Endothelial cell of umbilical vein (primary cell): ENCODE measurements around the gene DPP6. TPM values are rescaled to one million over a fixed set of nuclear protein-coding genes. Genes with fewer than 3 reads are reported as not detected.

ENCODE experiments used
- BruUV-seq: library from RNA; stranded (reverse); fragments of 400-500 nt; replicated peaks from 2 replicates; lab custom pipeline; 2021; lab: Mats Ljungman, UMichigan
- CTCF ChIA-PET: fragments of 300-600, 350-600 bp; sonication (Branson Sonifier 250); formaldehyde crosslinking; loops from one replicate; lab custom pipeline; 2021; ENCODE audit warnings: antibody characterized with exemption, inconsistent platforms; lab: Charles Lee
- POLR2A ChIA-PET: fragments of 300-600, 350-600 bp; sonication (Branson Sonifier 250); formaldehyde crosslinking; loops from one replicate; lab custom pipeline; 2021; ENCODE audit warnings: antibody characterized with exemption, inconsistent platforms; lab: Charles Lee
- DNase-seq: peaks from one replicate; pipeline ENCODE4 v3.0.0-alpha.2; 2011; ENCODE audit warnings: low read depth, low spot score
- FAIRE-seq: peaks from 2 replicates; lab custom pipeline; 2011; peaks lifted over from hg19 to GRCh38; lab: Jason Lieb, UNC
- H2AFZ ChIP-seq: 2 replicates; pipeline ENCODE4 v1.6.0; 2012; ENCODE audit warnings: low read depth, low read length, control low read depth, inconsistent platforms
- H3K27ac ChIP-seq: 2 replicates; pipeline ENCODE4 v1.5.1; 2011; ENCODE audit warnings: low read depth, mild to moderate bottlenecking, control low read depth, low read length, moderate library complexity; ENCODE audit not compliant: insufficient read depth
- H3K27me3 ChIP-seq, 2 experiments: 2 replicates each; pipeline versions ENCODE4 v1.6.0 to v1.6.1; 2011; ENCODE audit warnings: low read length in 2 of 2, mixed read lengths in 1 of 2; ENCODE audit not compliant: control insufficient read depth in 2 of 2, insufficient read depth in 2 of 2
- H3K36me3 ChIP-seq, 2 experiments: 2 replicates in 1 of 2; 3 replicates in 1 of 2; pipeline ENCODE4 v1.5.1; 2011; ENCODE audit warnings: low read length in 2 of 2, mild to moderate bottlenecking in 1 of 2, moderate library complexity in 1 of 2; ENCODE audit not compliant: control insufficient read depth in 2 of 2, insufficient read depth in 2 of 2; ENCODE audit errors: extremely low read depth in 1 of 2
- H3K4me1 ChIP-seq: 3 replicates; pipeline ENCODE4 v1.5.1; 2011; ENCODE audit warnings: mild to moderate bottlenecking, low read length; ENCODE audit not compliant: control insufficient read depth, insufficient read depth; ENCODE audit errors: extremely low read depth
- H3K4me2 ChIP-seq: 2 replicates; pipeline ENCODE4 v1.6.1; 2011; ENCODE audit warnings: low read length, control low read depth, mixed read lengths; ENCODE audit not compliant: insufficient read depth
- H3K4me3 ChIP-seq, 3 experiments: fragments of 200-600 bp in 1 of 3; sonication (generic), shearing (Covaris generic) in 1 of 3; replicated peaks in 1 of 3; 2 replicates each; pipeline ENCODE4 v1.5.1; 2011 to 2016; ENCODE audit warnings: control low read depth in 3 of 3, low read length in 3 of 3, mild to moderate bottlenecking in 2 of 3, inconsistent platforms in 1 of 3, low read depth in 1 of 3, moderate library complexity in 1 of 3; ENCODE audit not compliant: insufficient read depth in 1 of 3
- H3K79me2 ChIP-seq: 2 replicates; pipeline ENCODE4 v1.6.0; 2012; ENCODE audit warnings: low read length, inconsistent platforms; ENCODE audit not compliant: control insufficient read depth, insufficient read depth
- H3K9ac ChIP-seq: replicated peaks from 2 replicates; pipeline ENCODE3; 2011; ENCODE audit warnings: low read length, control low read depth; ENCODE audit not compliant: insufficient read depth; ENCODE audit errors: extremely low read depth
- H3K9me1 ChIP-seq: replicated peaks from 3 replicates; pipeline ENCODE4 v1.6.0; 2011; ENCODE audit warnings: mild to moderate bottlenecking, low read length; ENCODE audit not compliant: control insufficient read depth, insufficient read depth; ENCODE audit errors: extremely low read depth
- H3K9me3 ChIP-seq: replicated peaks from 2 replicates; pipeline ENCODE4 v1.5.1; 2012; ENCODE audit warnings: low read length, inconsistent platforms; ENCODE audit not compliant: control insufficient read depth, insufficient read depth
- H4K20me1 ChIP-seq: replicated peaks from 2 replicates; pipeline ENCODE3; 2011; ENCODE audit warnings: mild to moderate bottlenecking, low read length; ENCODE audit not compliant: control insufficient read depth, insufficient read depth; ENCODE audit errors: extremely low read depth
- CTCF ChIP-seq, 2 donors: IDR thresholded peaks; 1 replicate in 1 of 2; 2 replicates in 1 of 2; pipeline ENCODE4 v1.5.1; 2011; ENCODE audit warnings: low read length in 2 of 2, mild to moderate bottlenecking in 2 of 2, moderate library complexity in 2 of 2, control low read depth in 1 of 2, inconsistent platforms in 1 of 2, low read depth in 1 of 2; ENCODE audit not compliant: insufficient read depth in 1 of 2; ENCODE audit errors: extremely low read depth in 1 of 2
- EZH2 ChIP-seq: IDR thresholded peaks from 2 replicates; pipeline ENCODE4 v1.6.1; 2012; ENCODE audit warnings: borderline replicate concordance, low read depth, mild to moderate bottlenecking, moderate library complexity, low read length, inconsistent platforms; ENCODE audit not compliant: severe bottlenecking
- FOS ChIP-seq: IDR thresholded peaks from 2 replicates; pipeline ENCODE4 v1.6.1; 2011; ENCODE audit warnings: mild to moderate bottlenecking, low read length, moderate library complexity, borderline replicate concordance; ENCODE audit not compliant: insufficient read depth
- GATA2 ChIP-seq: IDR thresholded peaks from 2 replicates; pipeline ENCODE4 v1.7.0; 2011; ENCODE audit warnings: low read depth, mild to moderate bottlenecking, moderate library complexity, mixed read lengths, low read length; ENCODE audit not compliant: insufficient read length, insufficient read depth
- JUN ChIP-seq: IDR thresholded peaks from 2 replicates; pipeline ENCODE4 v1.6.1; 2011; ENCODE audit warnings: borderline replicate concordance, low read depth; ENCODE audit not compliant: insufficient read length, insufficient read depth
- MAX ChIP-seq: IDR thresholded peaks from 2 replicates; pipeline ENCODE4 v1.6.1; 2011; ENCODE audit not compliant: insufficient read depth, insufficient read length
- MYC ChIP-seq: IDR thresholded peaks from one replicate; pipeline ENCODE4 v1.6.1; 2011; ENCODE audit warnings: mild to moderate bottlenecking, low read depth, low read length
- POLR2A ChIP-seq: IDR thresholded peaks from 2 replicates; pipeline ENCODE4 v1.6.1; 2012; ENCODE audit warnings: low read depth, mild to moderate bottlenecking, control low read depth, low read length
- POLR2AphosphoS5 ChIP-seq: IDR thresholded peaks from 2 replicates; pipeline ENCODE4 v1.6.1; 2012; ENCODE audit warnings: low read depth, mild to moderate bottlenecking, control low read depth, low read length, moderate library complexity; ENCODE audit not compliant: insufficient read depth
- dilution Hi-C: fragments of 300-500 bp; cut with MboI; formaldehyde crosslinking; loops from one replicate; pipeline ENCODE4 v1.15.0; 2019; ENCODE audit warnings: low sequenced_read_pairs; ENCODE audit not compliant: extremely low pct_ligation_motif_present
- intact Hi-C: fragments of 100-400 bp; cut with micrococcal nuclease; formaldehyde crosslinking; loops from one replicate; pipeline ENCODE4 v1.10.0; 2022
- polyA plus RNA-seq, 4 experiments: library from polyadenylated mRNA; depleted of rRNA in 3 of 4; stranded (reverse) in 3 of 4; unstranded in 1 of 4; fragments of >200 nt; gene quantifications; 2 replicates each; pipeline versions ENCODE4 v1.2.1 to v1.2.3, GENCODE V29; 2011 to 2012; ENCODE audit warnings: missing spikeins in 1 of 4
- total RNA-seq: library from RNA; stranded (reverse); gene quantifications from 2 replicates; pipeline ENCODE4 v1.2.3, GENCODE V29; 2021

DPP6 gene
- total and polyA plus RNA-seq, 2 donors (not counting 3 experiments of a cell fraction or from before 2014, with no cell fraction given): not detected

- ChIA-PET CTCF (no interaction called here), POLR2A (no interaction called here)
- DNase-seq (no peak), FAIRE-seq (no peak)
- H3K27me3 ChIP-seq: no peaks in the 10 kb centered on the region
- dilution Hi-C loops: no loop called here
- no peak overlapping the region for H3K27ac ChIP-seq
- TF ChIP-seq POLR2A (no peak), EZH2 (no peak), CTCF (IDR thresholded peaks at IDR 0.05; ENCODE audit: extremely low read depth in 1 of 2, insufficient read depth in 1 of 2, low read depth in 1 of 2, low read length in 2 of 2) (no peak), JUN (no peak), MAX (no peak), MYC (no peak), GATA2 (no peak), POLR2AphosphoS5 (no peak), FOS (no peak)
- H3K4me1 ChIP-seq: no peaks in the 10 kb centered on the region
- intact Hi-C loops: no loop called here
- no peaks in the 10 kb centered on the region for H3K9me1 ChIP-seq
- H4K20me1 ChIP-seq: no peaks in the 10 kb centered on the region
- no peaks in the 10 kb centered on the region for H3K36me3 ChIP-seq
- H2AFZ ChIP-seq: no peak overlapping the region
- no peak overlapping the region for H3K9ac ChIP-seq
- no peak overlapping the region for H3K4me3 ChIP-seq
- no peak overlapping the region for H3K4me2 ChIP-seq
- no peaks in the 10 kb centered on the region for H3K9me3 ChIP-seq
- BruUV-seq: no TSS peak
- no peaks in the 10 kb centered on the region for H3K79me2 ChIP-seq
These were observed 546.7 kb downstream of the DPP6 start for GRCh38 chr7:154598864-154599263.
